ENCODE results near the gene BRAF.

GRCh38 chr7:140683657-140684056 lies 241.1 kb downstream of the BRAF start:
- no peak for TF ChIP-seq CTCF (IDR thresholded peaks at IDR 0.05)
- TF ChIP-seq POLR2A (IDR thresholded peaks at IDR 0.05): no peak

Data from right lobe of liver (tissue), 4 donors.